Activated naive CD4-positive, alpha-beta T cell treated with anti-CD3 and anti-CD28 coated beads for 36 hours (primary cell): Measurements from ENCODE around the gene APPL1. TPM values are rescaled to one million over a fixed set of nuclear protein-coding genes. Genes with fewer than 3 reads are reported as not detected.

Source experiments
- CTCF ChIA-PET: fragments of 350-600 bp; sonication (Branson Sonifier 250); formaldehyde crosslinking; loops from one replicate; lab custom pipeline; 2021; ENCODE audit warnings: antibody characterized with exemption; lab: Charles Lee
- DNase-seq: peaks from one replicate; pipeline ENCODE4 v3.0.0-alpha.2; 2020
- H3K27ac Mint-ChIP-seq: one replicate; pipeline ENCODE4 v1.8.0; 2021; ENCODE audit warnings: mild to moderate bottlenecking, mixed read lengths
- H3K27me3 Mint-ChIP-seq: one replicate; pipeline ENCODE4 v1.8.0; 2021; ENCODE audit warnings: low read depth, mixed read lengths
- H3K36me3 Mint-ChIP-seq: one replicate; pipeline ENCODE4 v1.8.0; 2021; ENCODE audit warnings: low read depth, mixed read lengths
- H3K4me1 Mint-ChIP-seq: one replicate; pipeline ENCODE4 v1.8.0; 2021; ENCODE audit warnings: low read depth, mixed read lengths
- H3K4me3 Mint-ChIP-seq: one replicate; pipeline ENCODE4 v1.8.0; 2021; ENCODE audit warnings: mild to moderate bottlenecking, moderate library complexity, mixed read lengths
- H3K9me3 Mint-ChIP-seq: one replicate; pipeline ENCODE4 v1.8.0; 2021; ENCODE audit warnings: mixed read lengths
- intact Hi-C: fragments of 100-400 bp; cut with micrococcal nuclease; formaldehyde crosslinking; loops from one replicate; pipeline ENCODE4 v1.15.1; 2023
- total RNA-seq, 2 experiments: library from RNA; stranded (reverse); gene quantifications; one replicate each; pipeline ENCODE4 v1.2.3, GENCODE V29; 2021

The APPL1 gene
- 10 to 100 TPM; 30.8 to 35.1 TPM for total RNA-seq

GRCh38 chr3:57227204-57227929 lies at the start of gene APPL1:
TSS of gene APPL1 (plus strand) at chr3:57227729. CDS start at chr3:57227884, 155 bp downstream.
- peak within 1 kb of the TSS; percentile 88 for H3K4me3 Mint-ChIP-seq
- intact Hi-C loops: loop anchor here (1.0 to 5.0 kb wide), 10 partner anchors 57 to 670 kb away; partner anchors contain the start of genes ARF4, CCDC66, DENND6A and PDE12
- peak within 1 kb of the TSS; percentile 63 for H3K27ac Mint-ChIP-seq
- H3K27me3 Mint-ChIP-seq: no peaks in the 10 kb centered on the region
- peaks cover 26% of the 10 kb centered on the region for H3K4me1 Mint-ChIP-seq
- H3K36me3 Mint-ChIP-seq: no peaks in the 10 kb centered on the region
- CTCF ChIA-PET: interaction anchor here (3.0 kb wide), 1 partner anchor 57 kb away, joined by 10 read pairs; no protein-coding TSS in a partner anchor
- no peaks in the 10 kb centered on the region for H3K9me3 Mint-ChIP-seq
- DNase-seq: peak; percentile 93

GRCh38 chr3:57179580-57180410 lies 47.7 kb upstream of the APPL1 start:
- DNase-seq: no peak
- intact Hi-C loops: loop anchor here (10.0 kb wide), 3 partner anchors 375 to 675 kb away; partner anchors contain the start of gene PDE12
- Mint-ChIP-seq H3K4me1 (no peaks in the 10 kb centered on the region), H3K9me3 (no peaks in the 10 kb centered on the region), H3K4me3 (no peak overlapping the region), H3K36me3 (no peaks in the 10 kb centered on the region), H3K27me3 (peaks cover 3% of the 10 kb centered on the region), H3K27ac (no peak overlapping the region)
- CTCF ChIA-PET: no interaction called here

GRCh38 chr3:57184526-57184925 lies 43.0 kb upstream of the APPL1 start:
- Mint-ChIP-seq H3K4me3 (no peak overlapping the region), H3K27ac (no peak overlapping the region), H3K9me3 (no peaks in the 10 kb centered on the region), H3K4me1 (no peaks in the 10 kb centered on the region), H3K36me3 (no peaks in the 10 kb centered on the region), H3K27me3 (no peaks in the 10 kb centered on the region)
- intact Hi-C loops: no loop called here
- CTCF ChIA-PET: interaction anchor here (0.7 to 1.0 kb wide), 2 partner anchors 15 to 118 kb away, joined by 3 read pairs; no protein-coding TSS in a partner anchor
- no peak for DNase-seq

GRCh38 chr3:57192028-57192427 lies 35.5 kb upstream of the APPL1 start:
- DNase-seq: no peak
- H3K4me1 Mint-ChIP-seq: no peaks in the 10 kb centered on the region
- H3K36me3 Mint-ChIP-seq: no peaks in the 10 kb centered on the region
- CTCF ChIA-PET: no interaction called here
- intact Hi-C loops: no loop called here
- H3K27ac Mint-ChIP-seq: no peak overlapping the region
- H3K9me3 Mint-ChIP-seq: no peaks in the 10 kb centered on the region
- no peak overlapping the region for H3K4me3 Mint-ChIP-seq
- H3K27me3 Mint-ChIP-seq: peaks cover 6% of the 10 kb centered on the region

- H3K36me3 Mint-ChIP-seq: no peaks in the 10 kb centered on the region
- intact Hi-C loops: no loop called here
- H3K4me1 Mint-ChIP-seq: no peaks in the 10 kb centered on the region
- H3K27me3 Mint-ChIP-seq: peaks cover 6% of the 10 kb centered on the region
- CTCF ChIA-PET: no interaction called here
- H3K27ac Mint-ChIP-seq: no peak overlapping the region
- DNase-seq: no peak
- no peak overlapping the region for H3K4me3 Mint-ChIP-seq
- H3K9me3 Mint-ChIP-seq: no peaks in the 10 kb centered on the region
These were observed 32.9 kb upstream of the APPL1 start for GRCh38 chr3:57194641-57195040.

- CTCF ChIA-PET: interaction anchor here (0.6 to 1.3 kb wide), 3 partner anchors 30 to 135 kb away, joined by 3 to 5 read pairs (median 3); no protein-coding TSS in a partner anchor
- intact Hi-C loops: no loop called here
- no peak within 1 kb of the TSS for H3K27ac Mint-ChIP-seq
- H3K9me3 Mint-ChIP-seq: no peaks in the 10 kb centered on the region
- DNase-seq: no peak
- no peaks in the 10 kb centered on the region for H3K4me1 Mint-ChIP-seq
- H3K36me3 Mint-ChIP-seq: no peaks in the 10 kb centered on the region
- H3K27me3 Mint-ChIP-seq: no peaks in the 10 kb centered on the region
- H3K4me3 Mint-ChIP-seq: no peak within 1 kb of the TSS
These were observed 27.6 kb upstream of the APPL1 start, which contains the start of gene HESX1 for GRCh38 chr3:57199895-57200297. TSS of gene HESX1 (minus strand) at chr3:57199978. CDS start at chr3:57199918, 60 bp downstream.

GRCh38 chr3:57206423-57206822 lies 21.1 kb upstream of the APPL1 start:
- no peaks in the 10 kb centered on the region for H3K9me3 Mint-ChIP-seq
- CTCF ChIA-PET: no interaction called here

GRCh38 chr3:57221883-57222282 lies 5.6 kb upstream of the APPL1 start:
- Mint-ChIP-seq H3K27me3 (no peaks in the 10 kb centered on the region), H3K27ac (no peak overlapping the region)
- CTCF ChIA-PET: interaction anchor here (1.5 kb wide), 1 partner anchor 123 kb away, joined by 3 read pairs; no protein-coding TSS in a partner anchor

More at GRCh38 chr3:57206423-57206822, 21.1 kb upstream of the APPL1 start:
- no peak overlapping the region for H3K27ac Mint-ChIP-seq
- no peaks in the 10 kb centered on the region for H3K36me3 Mint-ChIP-seq
- DNase-seq: no peak
- H3K4me3 Mint-ChIP-seq: no peak overlapping the region
- no peaks in the 10 kb centered on the region for H3K27me3 Mint-ChIP-seq
- intact Hi-C loops: no loop called here
- no peaks in the 10 kb centered on the region for H3K4me1 Mint-ChIP-seq

GRCh38 chr3:57224856-57225255 lies 2.7 kb upstream of the APPL1 start:
- Mint-ChIP-seq H3K9me3 (no peaks in the 10 kb centered on the region), H3K27me3 (no peaks in the 10 kb centered on the region), H3K27ac (no peak overlapping the region), H3K4me1 (peaks cover 20% of the 10 kb centered on the region), H3K4me3 (no peak overlapping the region), H3K36me3 (no peaks in the 10 kb centered on the region)
- CTCF ChIA-PET: interaction anchor here (0.5 to 0.9 kb wide), 2 partner anchors 72 to 423 kb away, joined by 3 read pairs; partner anchors contain the start of gene ARHGEF3
- intact Hi-C loops: loop anchor here (5.0 kb wide), 6 partner anchors 123 to 668 kb away; partner anchors contain the start of genes CCDC66, DENND6A and TASOR
- no peak for DNase-seq

More at GRCh38 chr3:57221883-57222282, 5.6 kb upstream of the APPL1 start:
- H3K4me3 Mint-ChIP-seq: no peak overlapping the region
- peaks cover 6% of the 10 kb centered on the region for H3K4me1 Mint-ChIP-seq
- no peaks in the 10 kb centered on the region for H3K36me3 Mint-ChIP-seq
- no peaks in the 10 kb centered on the region for H3K9me3 Mint-ChIP-seq
- no peak for DNase-seq
- intact Hi-C loops: no loop called here

GRCh38 chr3:57226176-57226575 lies 1.4 kb upstream of the APPL1 start:
- H3K4me1 Mint-ChIP-seq: peaks cover 23% of the 10 kb centered on the region
- no peaks in the 10 kb centered on the region for H3K27me3 Mint-ChIP-seq
- intact Hi-C loops: loop anchor here (5.0 kb wide), 6 partner anchors 124 to 669 kb away; partner anchors contain the start of genes CCDC66, DENND6A and TASOR
- no peaks in the 10 kb centered on the region for H3K9me3 Mint-ChIP-seq
- no peak for DNase-seq
- CTCF ChIA-PET: interaction anchor here (3.0 kb wide), 1 partner anchor 56 kb away, joined by 10 read pairs; no protein-coding TSS in a partner anchor
- H3K36me3 Mint-ChIP-seq: no peaks in the 10 kb centered on the region
- no peak overlapping the region for H3K4me3 Mint-ChIP-seq
- no peak overlapping the region for H3K27ac Mint-ChIP-seq

- Mint-ChIP-seq H3K27me3 (no peaks in the 10 kb centered on the region), H3K36me3 (no peaks in the 10 kb centered on the region), H3K9me3 (no peaks in the 10 kb centered on the region), H3K4me1 (peaks cover 27% of the 10 kb centered on the region), H3K4me3 (peak overlapping the region; percentile 88), H3K27ac (peak overlapping the region; percentile 61)
- DNase-seq: peak; percentile 62
- intact Hi-C loops: loop anchor here (1.0 to 5.0 kb wide), 11 partner anchors 58 to 671 kb away; partner anchors contain the start of genes ARF4, CCDC66, DENND6A and PDE12
- CTCF ChIA-PET: interaction anchor here (0.6 to 3.0 kb wide), 5 partner anchors 17 to 887 kb away, joined by 3 to 10 read pairs (median 4); no protein-coding TSS in a partner anchor
These were observed 612 bp downstream of the APPL1 start for GRCh38 chr3:57227930-57228751.
